ENCODE results near the gene PTDSS2.
A peak's percentile ranks its signal among the peaks of the same experiment; 100 is the strongest.
"Not testable (repeated sequence)": the region's sequence is repeated elsewhere in the genome, so short reads cannot be mapped to it uniquely, and the experiment has no call there.

PTDSS2 gene

DNA sequence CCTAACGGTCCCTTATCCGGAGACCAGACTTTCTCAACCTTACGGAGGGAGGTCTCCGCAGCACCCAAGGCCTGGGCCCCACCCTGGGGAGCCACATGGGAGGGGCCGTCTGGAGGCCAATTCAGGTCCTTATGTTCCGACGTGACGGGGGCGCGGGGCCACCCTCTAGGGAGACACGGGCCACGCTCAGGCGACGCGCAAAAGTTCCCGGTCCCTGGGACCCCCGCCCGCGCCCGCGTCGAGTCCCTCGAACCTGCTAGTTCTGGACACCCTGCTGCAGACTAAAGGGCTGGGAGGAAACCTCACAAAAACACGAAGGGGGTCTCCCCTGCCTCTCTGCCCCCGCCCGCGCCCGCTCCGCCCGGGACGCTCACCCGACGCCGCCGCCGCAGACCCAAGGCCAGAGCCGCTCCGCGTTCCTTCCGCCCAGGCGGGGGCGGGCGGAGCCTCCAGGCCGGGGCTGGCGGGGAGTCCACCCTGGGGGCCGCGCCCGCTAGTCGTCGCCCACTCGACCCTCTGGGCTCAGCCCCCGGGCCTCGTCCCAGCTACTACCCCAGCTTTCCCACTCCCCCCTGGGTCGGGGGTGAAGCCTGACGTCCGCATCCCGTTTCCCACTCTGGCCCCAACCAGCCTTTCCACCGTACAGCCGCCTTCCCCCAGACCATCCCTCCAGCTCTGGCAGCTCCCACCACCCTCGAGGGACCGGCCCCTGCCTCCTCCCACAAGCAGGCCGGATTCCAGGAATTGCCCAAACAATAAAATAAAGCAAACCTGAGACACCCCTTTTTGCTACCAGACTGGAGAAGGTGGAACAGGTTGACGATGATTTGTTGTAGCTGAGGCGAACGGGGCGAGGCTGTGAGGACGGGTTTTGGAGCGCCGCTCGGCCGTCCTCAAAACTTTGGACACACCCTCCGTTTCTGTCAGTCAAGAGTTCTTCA, 54.2 kb downstream of the PTDSS2 start:
- Mint-ChIP-seq H3K36me3 (ENCODE audit: low read depth) (peaks cover 21% of the 10 kb centered on the region), H3K27me3 (no peaks in the 10 kb centered on the region), H3K27ac (peak overlapping the region; percentile 76), H3K9me3 (no peaks in the 10 kb centered on the region), H3K4me1 (ENCODE audit: low read depth) (peaks cover 34% of the 10 kb centered on the region), H3K4me3 (peak overlapping the region; percentile 97)

DNA sequence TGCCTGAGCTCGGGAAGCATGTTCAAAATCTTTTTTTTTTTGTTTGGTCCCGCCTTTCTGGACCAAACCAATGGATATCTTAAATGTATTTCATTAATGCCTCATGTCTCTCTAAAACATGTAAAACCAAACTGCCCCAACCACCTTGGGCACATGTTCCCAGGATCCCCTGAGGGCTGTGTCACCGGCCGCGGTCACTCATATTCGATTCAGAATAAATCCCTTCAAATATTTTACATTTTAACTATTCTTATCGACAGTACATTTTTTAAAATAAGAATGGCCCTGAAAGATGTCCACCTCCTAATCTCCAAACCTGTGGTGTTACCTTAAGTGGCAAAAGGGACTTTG, 54.9 kb downstream of the PTDSS2 start:
- Mint-ChIP-seq H3K27ac (peak overlapping the region; percentile 76), H3K4me1 (ENCODE audit: low read depth) (peaks cover 34% of the 10 kb centered on the region), H3K27me3 (no peaks in the 10 kb centered on the region), H3K36me3 (ENCODE audit: low read depth) (peaks cover 25% of the 10 kb centered on the region), H3K9me3 (no peaks in the 10 kb centered on the region), H3K4me3 (peak overlapping the region; percentile 97)

DNA sequence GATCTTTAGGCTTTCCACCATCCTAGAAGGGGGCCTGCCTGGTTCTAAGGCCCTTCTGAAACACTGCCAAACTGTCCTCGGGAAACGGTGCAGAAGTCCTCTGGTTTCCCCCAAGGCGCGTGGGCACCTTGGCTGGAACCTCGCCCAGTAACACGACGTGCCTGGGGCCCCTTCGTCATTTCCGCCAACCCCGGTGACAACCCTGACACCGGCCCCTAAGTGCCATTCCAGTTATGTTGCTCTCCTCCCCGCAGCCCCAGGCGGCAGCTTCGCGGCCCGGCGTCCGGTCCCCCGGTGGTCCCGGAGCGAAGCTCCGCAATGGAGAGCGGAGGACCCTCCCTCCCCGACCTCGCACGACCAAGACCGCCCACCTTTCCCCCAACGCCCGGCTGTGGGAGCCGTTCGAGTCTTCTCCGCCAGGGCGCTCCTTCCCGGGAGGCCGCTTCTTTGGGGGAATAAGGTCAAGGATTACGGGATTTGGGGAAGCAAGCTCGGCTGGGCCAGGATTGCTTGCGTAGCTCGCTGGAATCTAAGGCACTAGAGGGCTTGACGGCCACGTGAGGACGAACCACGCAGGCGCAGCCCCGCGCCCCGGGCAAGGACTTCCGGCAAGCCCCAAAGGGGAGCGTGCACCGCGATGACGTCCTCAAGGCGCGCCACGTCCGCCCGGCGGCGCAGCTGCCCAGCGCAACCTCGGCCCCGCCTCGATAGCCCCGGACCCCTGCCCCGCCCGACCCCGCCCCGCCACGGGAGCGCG, 56.3 kb downstream of the PTDSS2 start:
- Mint-ChIP-seq H3K27ac (peak overlapping the region; percentile 99), H3K9me3 (no peaks in the 10 kb centered on the region), H3K4me3 (peak overlapping the region; percentile 97), H3K27me3 (no peaks in the 10 kb centered on the region), H3K36me3 (ENCODE audit: low read depth) (peaks cover 20% of the 10 kb centered on the region), H3K4me1 (ENCODE audit: low read depth) (peaks cover 34% of the 10 kb centered on the region)

DNA sequence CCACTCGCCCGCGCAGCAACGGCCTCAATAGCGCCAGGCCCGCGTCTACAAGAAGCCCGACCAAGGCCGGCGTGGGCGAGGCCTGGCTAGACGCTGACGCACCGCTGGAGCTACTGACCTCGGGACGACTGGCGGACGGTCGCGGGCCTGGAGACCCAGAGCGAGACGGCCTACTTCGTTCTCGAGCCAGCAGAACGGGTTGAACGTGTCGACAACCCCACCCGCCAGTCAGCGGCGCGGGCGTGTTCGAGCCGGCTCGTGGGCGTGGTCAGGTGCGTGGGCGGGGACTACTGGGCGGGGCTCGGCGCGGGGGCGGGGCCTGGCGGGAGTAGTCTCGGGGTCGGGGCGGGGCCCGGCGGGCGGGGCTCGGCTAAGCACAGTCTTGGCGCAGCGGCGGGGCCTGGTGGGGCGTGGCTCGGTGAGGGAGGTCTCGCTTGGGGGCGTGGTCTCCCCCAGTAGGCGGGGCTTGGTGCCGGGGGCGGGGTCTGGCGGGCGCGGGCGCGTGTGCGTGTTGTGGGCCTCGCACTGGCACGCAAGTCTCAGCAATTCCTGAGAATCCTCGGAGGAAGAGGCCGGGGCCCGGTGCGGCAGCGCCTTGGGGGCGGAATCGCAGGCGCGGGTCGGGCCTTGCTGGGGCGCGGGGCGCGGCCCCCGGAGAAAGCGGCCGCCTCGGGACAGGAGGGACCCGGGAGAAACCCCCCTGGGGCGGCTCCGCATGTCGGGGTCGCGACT, 57.1 kb downstream of the PTDSS2 start, which contains the start of gene RNH1:
RNH1 (minus strand) TSS at position 248 of the 732 bp plus-strand sequence. CDS start 5,080 bp downstream, outside the sequence.
- peak within 1 kb of the TSS; percentile 99 for H3K27ac Mint-ChIP-seq
- peaks cover 34% of the 10 kb centered on the region for H3K4me1 Mint-ChIP-seq (ENCODE audit: low read depth)
- H3K27me3 Mint-ChIP-seq: no peaks in the 10 kb centered on the region
- H3K9me3 Mint-ChIP-seq: no peaks in the 10 kb centered on the region
- peaks cover 24% of the 10 kb centered on the region for H3K36me3 Mint-ChIP-seq (ENCODE audit: low read depth)
- H3K4me3 Mint-ChIP-seq: peak within 1 kb of the TSS; percentile 97

DNA sequence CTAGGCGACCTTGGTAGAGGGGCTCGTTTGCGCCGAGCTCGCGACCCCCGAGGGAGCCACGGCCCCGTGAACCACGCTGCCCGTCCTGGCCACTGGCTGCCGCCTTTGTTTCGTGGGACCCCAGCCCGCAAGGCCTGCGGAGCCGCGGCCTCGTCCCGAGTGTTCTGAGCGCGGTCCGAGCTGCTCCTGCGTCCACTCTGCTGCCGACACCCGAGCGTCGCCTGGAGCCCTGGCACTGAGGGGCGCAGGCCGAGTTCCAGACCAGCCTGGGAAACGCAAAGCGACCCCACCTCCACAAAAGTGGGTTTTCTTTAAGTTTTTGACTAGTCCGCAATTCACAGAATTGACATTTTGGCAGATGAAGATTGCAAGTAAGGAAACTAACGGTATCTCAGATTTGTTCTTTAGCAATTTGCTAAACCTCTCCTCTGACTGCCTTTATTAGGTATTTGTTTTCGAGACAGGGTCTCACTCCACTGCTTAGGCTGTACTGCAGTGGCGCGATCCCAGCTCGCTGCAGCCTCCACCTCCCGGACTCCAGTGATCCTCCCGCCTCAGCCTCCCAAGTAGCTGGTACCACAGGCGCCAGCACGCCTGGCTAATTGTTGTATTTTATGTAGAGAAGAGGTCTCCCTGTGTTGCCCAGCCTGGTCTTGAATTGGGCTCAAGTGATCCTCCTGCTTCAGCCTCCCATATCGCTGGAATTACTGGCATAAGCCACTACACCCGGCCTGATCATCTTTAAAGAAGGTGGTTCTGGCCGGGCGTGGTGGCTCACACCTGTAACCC, 57.8 kb downstream of the PTDSS2 start:
- H3K4me1 Mint-ChIP-seq (ENCODE audit: low read depth): peaks cover 34% of the 10 kb centered on the region
- H3K9me3 Mint-ChIP-seq: no peaks in the 10 kb centered on the region
- peak overlapping the region; percentile 97 for H3K4me3 Mint-ChIP-seq
- peaks cover 30% of the 10 kb centered on the region for H3K36me3 Mint-ChIP-seq (ENCODE audit: low read depth)
- H3K27ac Mint-ChIP-seq: peak overlapping the region; percentile 75
- no peaks in the 10 kb centered on the region for H3K27me3 Mint-ChIP-seq

DNA sequence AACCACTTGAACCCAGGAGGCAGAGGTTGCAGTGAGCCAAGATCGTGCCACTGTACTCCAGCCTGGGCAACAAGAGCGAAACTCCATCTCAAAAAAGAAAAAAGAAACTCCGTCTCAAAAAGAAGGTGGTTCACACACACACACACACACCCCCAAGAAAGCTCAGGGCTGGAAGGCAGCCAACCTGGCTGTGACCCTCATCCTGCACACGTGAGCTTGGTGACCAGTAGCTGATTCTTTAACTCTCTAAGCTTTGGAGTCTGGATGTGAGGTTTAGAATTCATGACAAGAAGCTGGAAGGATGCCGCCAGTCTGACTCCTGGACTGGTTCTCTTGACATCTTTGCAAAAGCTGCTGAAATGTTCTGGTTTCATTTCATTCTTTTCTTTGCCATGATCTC, 58.9 kb downstream of the PTDSS2 start:
- Mint-ChIP-seq H3K27ac (no peak overlapping the region), H3K36me3 (ENCODE audit: low read depth) (peaks cover 37% of the 10 kb centered on the region), H3K4me3 (no peak overlapping the region), H3K27me3 (no peaks in the 10 kb centered on the region), H3K4me1 (ENCODE audit: low read depth) (peaks cover 26% of the 10 kb centered on the region), H3K9me3 (no peaks in the 10 kb centered on the region)

DNA sequence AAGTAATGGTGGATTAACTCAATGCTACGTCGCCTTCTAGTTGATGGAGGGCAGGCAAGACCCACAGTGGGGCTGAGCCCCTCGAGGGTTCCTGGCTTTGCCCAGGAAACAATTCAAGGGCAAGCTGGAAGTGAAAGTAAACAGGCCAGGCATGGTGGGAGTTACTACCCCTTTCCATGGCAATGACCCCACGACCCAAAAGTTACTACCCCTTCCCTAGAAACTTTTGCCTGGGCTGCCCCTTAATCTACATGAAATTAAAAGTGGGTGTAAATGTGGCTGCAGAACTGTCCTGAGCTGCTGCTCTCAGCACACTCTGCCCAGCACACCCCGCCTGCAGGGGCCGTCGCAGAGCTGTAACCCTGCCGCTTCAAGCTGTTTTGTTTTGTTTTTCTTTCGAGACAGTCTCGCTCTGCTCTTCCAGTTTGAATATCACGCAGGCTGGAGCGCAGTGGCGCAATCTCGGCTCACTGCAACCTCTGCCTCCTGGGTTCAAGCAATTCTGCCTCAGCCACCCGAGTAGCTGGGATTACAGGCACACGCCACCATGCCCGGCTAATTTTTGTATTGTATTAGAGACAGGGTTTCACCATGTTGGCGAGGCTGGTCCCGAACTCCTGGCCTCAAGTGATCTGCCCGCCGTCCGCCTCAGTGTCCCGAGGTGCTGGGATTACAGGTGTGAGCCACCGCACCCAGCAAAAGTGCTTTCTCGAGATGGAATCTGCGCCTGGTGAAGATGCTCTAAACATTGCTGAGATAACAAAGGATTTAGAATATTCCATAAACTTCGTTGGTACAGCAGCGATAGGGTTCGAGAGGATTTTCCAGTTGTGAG, 62.9 kb downstream of the PTDSS2 start:
- Mint-ChIP-seq H3K36me3 (ENCODE audit: low read depth) (peaks cover 49% of the 10 kb centered on the region), H3K4me1 (ENCODE audit: low read depth) (peaks cover 4% of the 10 kb centered on the region), H3K4me3 (no peak overlapping the region), H3K9me3 (no peaks in the 10 kb centered on the region), H3K27me3 (no peaks in the 10 kb centered on the region), H3K27ac (no peak overlapping the region)

DNA sequence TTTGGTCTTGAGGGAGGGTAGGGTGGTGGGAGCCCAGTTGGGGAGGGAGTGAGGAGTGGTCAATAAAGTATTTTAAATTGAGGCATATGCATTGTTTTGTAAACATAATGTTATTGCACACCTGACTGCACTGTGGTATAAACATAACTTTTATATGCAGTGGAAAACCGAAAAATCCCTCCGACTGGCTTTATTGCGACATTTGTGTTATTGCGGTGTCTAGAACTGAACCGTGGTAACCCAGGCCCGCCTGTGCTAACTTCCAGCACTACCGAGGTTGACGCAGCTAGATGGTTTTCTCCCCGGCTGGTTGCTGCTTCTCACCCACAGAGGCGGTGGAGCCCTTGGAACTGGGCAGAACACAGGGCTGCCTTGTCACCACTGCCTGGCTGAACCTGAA, 64.5 kb downstream of the PTDSS2 start:
- Mint-ChIP-seq H3K36me3 (ENCODE audit: low read depth) (peaks cover 46% of the 10 kb centered on the region), H3K27me3 (no peaks in the 10 kb centered on the region), H3K27ac (no peak overlapping the region), H3K9me3 (no peaks in the 10 kb centered on the region), H3K4me3 (no peak overlapping the region), H3K4me1 (ENCODE audit: low read depth) (peaks cover 4% of the 10 kb centered on the region)

DNA sequence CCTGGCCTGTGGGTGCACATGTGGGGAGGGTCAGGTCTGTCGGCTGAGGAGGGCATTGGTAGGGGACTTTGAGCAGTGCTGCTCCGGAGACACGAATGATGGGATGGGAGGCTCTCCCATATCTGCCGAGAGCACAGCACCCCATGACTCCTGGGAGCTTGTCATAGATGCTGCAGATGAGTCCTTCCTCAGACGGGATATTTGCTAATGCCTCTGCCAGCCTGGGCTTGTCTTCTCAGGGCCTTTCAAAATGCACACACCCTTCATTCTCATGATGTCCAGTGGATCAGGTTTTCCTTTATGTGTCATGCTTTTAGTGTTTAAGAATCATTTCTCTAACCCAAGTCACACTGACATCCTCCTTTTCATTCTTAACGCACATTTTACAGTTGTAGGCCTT, 65.1 kb downstream of the PTDSS2 start:
- Mint-ChIP-seq H3K4me1 (ENCODE audit: low read depth) (peaks cover 4% of the 10 kb centered on the region), H3K27me3 (no peaks in the 10 kb centered on the region), H3K9me3 (no peaks in the 10 kb centered on the region), H3K36me3 (ENCODE audit: low read depth) (peaks cover 40% of the 10 kb centered on the region), H3K4me3 (no peak overlapping the region), H3K27ac (no peak overlapping the region)

DNA sequence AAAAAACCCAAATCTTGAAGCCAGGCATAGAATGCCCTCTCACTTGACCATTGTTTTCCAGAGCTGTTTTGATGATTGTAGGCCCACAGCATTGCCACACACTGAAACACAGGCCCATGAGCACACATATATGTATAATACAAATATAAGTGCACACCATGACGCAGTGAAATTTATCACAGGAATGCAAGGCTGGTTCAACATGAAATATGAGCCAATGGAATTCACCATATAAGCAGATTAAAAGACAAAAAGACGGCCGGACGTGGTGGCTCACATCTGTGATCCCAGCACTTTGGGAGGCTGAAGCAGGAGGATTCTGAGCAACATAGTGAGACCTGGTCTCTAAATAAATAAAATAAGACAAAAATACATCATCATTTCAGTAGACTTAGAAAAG, 66.3 kb downstream of the PTDSS2 start:
- Mint-ChIP-seq H3K27me3 (no peaks in the 10 kb centered on the region), H3K4me1 (ENCODE audit: low read depth) (peaks cover 4% of the 10 kb centered on the region), H3K27ac (no peak overlapping the region), H3K9me3 (no peaks in the 10 kb centered on the region), H3K36me3 (ENCODE audit: low read depth) (peaks cover 36% of the 10 kb centered on the region), H3K4me3 (no peak overlapping the region)

DNA sequence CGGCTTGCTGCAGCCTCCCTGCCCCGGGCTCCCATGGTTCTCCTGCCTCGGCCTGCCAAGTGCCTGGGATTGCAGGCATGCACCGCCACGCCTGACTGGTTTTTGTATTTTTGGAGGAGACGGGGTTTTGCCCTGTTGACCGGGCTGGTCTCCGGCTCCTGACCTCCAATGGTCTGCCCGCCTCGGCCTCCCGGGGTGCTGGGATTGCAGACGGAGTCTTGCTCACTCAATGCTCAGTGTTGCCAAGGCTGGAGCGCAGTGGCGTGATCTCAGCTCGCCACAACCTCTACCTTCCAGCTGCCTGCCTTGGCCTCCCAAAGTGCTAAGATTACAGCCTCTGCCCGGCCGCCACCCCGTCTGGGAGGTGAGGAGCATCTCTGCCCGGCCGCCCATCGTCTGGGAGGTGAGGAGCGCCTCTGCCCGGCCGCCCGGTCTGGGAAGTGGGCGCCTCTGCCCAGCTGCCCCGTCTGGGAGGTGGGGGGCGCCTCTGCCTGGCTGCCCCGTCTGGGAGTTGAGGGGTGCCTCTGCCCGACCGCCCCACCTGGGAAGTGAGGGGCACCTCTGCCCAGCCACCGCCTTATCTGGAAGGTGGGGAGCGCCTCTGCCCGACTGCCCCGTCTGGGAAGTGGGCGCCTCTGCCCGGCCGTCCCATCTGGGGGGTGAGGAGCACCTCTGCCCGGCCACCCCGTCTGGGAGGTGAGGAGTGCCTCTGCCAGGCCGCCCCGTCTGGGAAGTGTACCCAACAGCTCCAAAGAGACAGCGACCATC, 67.0 kb downstream of the PTDSS2 start:
- H3K27ac Mint-ChIP-seq; H3K4me1 Mint-ChIP-seq (ENCODE audit: low read depth); H3K4me3 Mint-ChIP-seq; H3K27me3 Mint-ChIP-seq; H3K9me3 Mint-ChIP-seq: not testable (repeated sequence)
- peaks cover 32% of the 10 kb centered on the region for H3K36me3 Mint-ChIP-seq (ENCODE audit: low read depth)

DNA sequence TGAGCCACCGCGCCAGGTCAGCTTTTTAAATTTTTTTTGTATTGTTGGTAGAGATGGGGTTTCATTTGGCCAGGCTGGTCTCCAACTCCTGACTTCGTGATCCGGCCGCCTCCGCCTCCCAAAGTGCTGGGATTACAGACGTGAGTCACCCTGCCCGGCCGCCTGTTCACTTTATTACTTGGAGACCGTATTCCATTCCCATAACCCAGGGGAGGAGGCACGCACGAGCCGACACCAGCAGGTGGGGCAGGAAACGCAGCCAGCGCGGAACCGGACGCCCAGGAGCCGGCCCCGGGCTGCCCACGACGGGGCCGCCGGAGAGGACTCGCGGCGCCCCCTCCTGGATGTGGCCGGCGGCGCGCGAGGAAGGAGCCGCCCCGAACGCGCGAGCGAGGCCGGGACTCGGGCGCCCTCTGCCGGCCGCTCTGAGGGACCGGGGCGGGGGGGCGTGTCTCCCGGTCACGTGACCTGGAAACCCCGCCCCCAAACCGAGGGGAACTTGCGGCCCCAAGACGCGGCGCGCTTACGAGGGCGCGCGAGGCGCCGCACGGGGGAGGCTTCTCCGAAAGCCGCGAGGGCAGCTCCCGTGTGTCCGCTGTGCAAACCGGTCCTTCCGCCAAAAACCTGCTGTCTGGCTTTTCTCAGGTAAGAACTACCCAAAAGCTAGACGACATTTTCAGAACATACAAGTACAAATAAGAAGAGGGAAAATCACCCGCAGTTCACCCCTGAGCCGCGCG, 68.6 kb downstream of the PTDSS2 start:
- H3K36me3 Mint-ChIP-seq (ENCODE audit: low read depth): peaks cover 22% of the 10 kb centered on the region

More for the DNA sequence above, 68.6 kb downstream of the PTDSS2 start:
- H3K9me3 Mint-ChIP-seq: no peaks in the 10 kb centered on the region
- H3K27me3 Mint-ChIP-seq: no peaks in the 10 kb centered on the region
- peak overlapping the region; percentile 73 for H3K4me3 Mint-ChIP-seq
- H3K27ac Mint-ChIP-seq: peak overlapping the region; percentile 75
- peaks cover 4% of the 10 kb centered on the region for H3K4me1 Mint-ChIP-seq (ENCODE audit: low read depth)

Measured in stimulated activated naive CD8-positive, alpha-beta T cell treated with anti-CD3 and anti-CD28 coated beads, Interleukin-15, Interleukin-2, amounts not matched to agents 100 ng/mL and 50 ng/mL, for 24 hours (primary cell).